Measurements from ENCODE around the gene OBP2B. TPM values are rescaled to one million over a fixed set of nuclear protein-coding genes. Genes with fewer than 3 reads are reported as not detected.
"Not testable (repeated sequence)": the region's sequence is repeated elsewhere in the genome, so short reads cannot be mapped to it uniquely, and the experiment has no call there.

OBP2B gene
- total RNA-seq, 1 experiment from 2014 or later, result not detected

DNA sequence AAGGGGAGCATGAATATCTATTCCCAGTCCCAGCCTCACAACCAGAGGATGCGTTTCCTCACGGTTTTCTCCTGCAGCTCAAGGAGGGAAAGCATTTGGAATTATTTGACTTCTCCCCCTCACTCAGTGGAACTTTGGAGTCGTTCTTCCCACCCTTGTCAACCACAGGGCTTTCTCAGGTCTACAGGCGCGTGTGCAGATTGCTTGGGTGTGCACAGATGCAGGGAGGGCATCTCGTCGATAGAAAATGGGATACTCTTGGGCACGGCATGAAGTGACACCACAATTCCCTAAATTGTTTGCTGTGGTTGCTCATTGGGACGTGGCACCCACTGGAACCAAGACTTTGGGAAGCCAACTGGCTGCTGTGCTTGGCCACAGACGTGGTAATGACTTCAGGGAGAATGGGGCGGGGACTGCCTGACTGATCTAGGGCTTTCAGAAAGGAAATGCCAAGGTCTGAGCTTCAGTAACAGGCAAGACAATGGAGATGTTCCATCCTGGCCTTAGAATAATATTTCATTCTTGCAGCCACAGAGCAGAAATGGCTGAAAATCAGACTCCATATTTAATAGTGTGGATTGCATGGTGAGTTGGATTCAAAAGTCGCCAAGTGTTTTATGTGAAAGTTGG is 12.2 kb upstream of the OBP2B start:
- no peak for DNase-seq (ENCODE audit: low read depth)

DNA sequence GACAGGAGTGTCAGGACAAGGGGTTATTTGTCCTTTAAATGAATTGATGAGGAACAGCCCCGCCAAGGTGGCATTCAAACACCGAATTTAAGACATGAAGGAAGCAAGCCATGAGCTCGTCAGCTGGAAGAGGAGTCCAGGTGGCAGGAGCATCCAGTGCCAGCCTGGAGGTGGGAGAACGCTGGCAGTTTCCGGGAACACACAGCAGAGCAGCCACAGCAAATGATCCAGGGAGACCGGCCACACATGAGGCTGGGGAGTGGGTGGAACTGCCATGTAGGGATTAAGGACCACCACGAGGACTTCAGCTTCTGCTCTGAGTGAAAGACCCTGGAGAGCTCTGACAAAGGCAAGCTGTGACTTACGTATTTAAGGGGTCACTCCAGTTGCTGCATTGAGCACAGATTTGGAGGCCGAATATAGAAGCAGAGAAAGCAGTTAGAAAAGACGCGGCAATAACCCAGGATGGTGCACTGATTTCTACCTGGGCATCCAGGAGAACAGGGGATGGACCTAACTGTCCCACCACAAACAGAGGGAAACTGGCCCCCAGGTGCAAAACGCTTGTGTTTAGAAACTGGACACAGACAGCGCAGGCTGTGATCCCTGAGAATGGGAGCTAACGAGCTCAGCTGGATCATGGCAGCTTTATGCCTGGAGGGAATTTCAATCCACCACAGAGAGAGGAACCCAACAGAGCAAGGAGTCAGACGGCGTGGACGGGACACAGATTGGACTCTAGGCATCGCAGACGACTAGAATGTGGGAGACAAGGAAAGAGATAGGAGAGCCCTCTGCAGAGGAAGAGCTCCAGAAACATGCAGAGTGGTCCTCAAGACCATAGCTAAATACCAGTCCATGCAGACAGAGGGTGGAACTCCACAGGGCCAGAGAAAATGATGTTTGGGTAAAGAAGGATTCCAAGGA is 9.3 kb upstream of the OBP2B start:
- not testable (repeated sequence) for DNase-seq (ENCODE audit: low read depth)

DNA sequence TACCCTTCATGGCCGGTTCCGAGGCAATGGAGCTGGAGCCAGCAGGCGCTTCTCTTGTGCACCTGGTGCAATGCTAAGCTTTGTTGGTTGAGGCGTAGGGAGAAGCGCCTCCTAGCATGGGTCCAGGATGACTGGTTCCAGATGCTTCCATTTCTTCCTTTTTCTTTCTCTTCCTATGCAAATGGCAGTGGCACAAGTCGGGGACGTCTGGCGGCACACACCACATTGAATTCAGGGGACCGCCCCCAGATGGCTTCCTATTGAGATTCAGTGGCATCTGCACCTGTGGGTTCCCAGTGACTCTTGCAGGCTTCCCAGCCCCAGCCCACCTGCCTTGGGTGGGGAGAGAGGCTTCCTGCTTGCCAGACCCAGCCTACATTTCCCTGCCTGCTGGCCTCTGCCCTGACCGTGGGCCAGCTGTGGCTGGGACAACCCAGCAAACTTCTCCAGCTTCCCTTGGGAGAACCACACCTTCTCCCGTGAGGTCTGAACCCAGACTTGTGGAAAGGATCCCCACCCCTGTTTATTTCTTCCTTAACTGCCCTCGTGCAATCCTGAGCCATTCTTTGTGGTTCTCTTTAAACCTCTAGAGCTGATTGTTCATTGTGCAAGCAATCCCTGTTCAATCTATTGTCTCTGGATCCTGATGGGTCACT is 8.4 kb upstream of the OBP2B start:
- not testable (repeated sequence) for DNase-seq (ENCODE audit: low read depth)

DNA sequence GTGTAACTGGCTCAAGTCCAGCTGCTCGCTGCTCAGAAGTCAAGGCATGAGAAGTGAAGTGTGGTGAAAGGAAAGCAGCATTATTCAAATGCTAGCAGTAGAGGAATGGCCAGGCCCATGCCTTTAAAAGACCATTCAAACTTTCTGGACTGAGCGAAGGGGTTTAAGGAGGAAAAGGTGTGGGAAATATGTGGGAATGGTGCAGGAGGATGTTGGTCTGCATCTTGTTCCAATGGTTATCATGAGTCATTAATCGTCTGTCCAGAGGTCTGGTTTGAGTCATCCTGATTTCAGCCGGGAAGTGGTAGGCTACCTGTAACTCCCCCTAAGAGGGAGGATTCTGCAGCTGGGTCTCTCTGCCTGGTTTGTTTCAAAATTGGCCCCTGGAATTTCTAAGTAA is 5.2 kb upstream of the OBP2B start:
- DNase-seq (ENCODE audit: low read depth), result peak; percentile 59

DNA sequence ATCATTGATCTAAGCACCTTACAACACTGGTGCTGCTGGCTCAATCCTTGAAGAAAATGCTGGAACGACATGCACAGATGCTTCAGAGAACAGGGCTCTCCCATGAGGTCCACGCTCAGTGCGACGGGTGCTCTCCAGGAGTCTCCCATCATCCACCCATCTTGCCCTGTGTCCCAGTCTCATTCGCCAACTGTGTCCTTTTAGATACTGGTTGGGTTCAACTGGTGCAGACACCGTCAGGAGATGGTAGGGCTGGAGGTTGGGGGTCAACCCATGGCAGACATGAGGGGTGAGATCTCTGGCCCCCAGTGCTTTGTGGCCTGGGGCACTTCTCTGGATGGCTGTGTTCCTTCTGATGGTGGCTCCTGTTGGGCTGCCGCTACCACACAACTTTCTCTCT is 1.6 kb upstream of the OBP2B start:
- DNase-seq (ENCODE audit: low read depth), result no peak

DNA sequence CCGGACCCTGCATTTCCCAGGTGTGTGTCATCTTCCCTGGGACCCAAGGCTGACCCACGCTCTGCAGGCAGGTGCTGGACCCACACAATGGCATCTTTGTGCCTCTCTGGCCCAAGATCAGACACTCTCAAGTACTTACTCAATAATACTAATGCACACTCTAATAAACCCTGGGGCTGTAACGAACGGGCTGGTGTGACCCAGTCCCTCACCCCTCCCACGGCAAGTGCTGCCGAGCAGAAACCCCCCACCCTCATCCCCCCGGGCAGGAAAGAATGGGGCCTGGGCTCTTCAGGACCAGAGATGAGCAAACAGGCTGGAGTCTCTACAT is 1.1 kb upstream of the OBP2B start:
- DNase-seq (ENCODE audit: low read depth), result no peak

DNA sequence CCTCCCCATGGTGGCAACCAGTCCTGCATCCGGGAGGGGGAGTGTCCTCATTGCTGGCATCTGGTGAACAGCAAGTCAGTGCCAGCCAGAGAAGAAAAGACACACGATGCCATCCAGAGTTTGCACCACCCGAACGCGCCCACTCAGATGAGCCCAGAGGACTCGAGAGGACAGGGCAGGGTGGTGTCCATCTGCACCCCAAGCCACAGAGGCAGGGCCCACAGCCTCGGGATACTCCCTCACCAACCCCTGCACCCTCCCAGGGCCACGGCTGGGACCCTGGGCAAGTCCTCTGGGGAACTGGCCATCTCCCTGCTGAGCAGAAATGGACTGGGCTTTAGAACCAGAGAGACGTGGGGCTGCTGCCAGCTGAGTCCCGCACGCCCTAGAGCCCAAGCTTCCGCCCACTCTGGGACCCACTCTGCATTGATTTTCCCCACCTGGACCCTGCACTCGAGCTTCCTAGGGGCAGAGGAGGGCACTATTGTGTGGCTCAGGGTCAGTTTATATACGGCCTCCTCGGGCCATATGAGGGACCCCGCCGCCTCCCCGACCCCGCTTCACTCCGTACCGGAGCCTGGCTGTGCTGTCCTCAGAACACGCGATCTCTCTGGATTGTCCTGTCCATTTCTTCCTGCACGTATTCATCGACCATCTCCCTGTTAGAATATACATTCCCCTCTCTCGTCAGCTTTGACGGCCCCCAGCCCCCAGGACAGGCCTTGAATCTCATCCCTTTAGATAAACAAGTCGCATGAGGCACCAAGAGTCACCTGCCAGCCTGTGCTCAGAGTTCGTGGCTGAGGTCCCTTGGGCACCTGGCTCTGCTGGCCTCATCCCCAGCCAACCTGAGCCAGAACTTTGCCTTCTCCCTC is 514 bp upstream of the OBP2B start:
- not testable (repeated sequence) for DNase-seq (ENCODE audit: low read depth)

DNA sequence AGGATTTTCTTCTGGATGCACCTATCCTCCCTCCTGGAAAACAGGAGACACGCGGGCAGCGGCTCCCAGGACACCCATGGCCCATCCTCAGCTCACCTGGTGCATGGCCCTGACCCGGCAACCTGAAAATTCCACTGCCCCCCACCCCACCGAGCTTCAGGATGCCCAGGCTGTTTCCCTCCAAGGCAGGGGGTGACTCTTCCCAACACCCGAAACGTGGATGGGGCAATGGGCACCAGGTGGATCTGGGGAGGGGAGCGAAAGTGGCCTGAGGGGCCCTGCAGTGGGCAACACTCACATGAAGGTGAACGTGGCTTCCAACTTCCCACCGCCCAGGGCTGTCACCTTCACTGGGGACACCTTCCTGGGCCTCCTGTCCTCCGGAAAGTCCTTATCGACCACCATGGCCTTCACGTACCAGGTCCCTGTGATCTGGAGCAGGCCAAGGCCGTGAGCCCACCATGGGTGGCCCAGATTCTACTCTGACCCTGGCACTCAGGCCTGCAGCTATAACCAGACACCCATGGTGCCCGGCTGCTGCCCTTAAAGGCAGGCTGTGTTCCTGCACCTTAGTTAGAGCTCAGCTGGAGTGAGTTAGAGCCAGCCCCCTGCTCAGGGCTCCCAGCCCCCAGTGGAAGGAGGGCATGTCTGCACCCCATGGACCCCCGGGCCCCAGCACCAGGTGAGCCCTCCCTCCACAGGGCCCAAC is 725 bp downstream of the OBP2B start:
- DNase-seq (ENCODE audit: low read depth), result not testable (repeated sequence)

DNA sequence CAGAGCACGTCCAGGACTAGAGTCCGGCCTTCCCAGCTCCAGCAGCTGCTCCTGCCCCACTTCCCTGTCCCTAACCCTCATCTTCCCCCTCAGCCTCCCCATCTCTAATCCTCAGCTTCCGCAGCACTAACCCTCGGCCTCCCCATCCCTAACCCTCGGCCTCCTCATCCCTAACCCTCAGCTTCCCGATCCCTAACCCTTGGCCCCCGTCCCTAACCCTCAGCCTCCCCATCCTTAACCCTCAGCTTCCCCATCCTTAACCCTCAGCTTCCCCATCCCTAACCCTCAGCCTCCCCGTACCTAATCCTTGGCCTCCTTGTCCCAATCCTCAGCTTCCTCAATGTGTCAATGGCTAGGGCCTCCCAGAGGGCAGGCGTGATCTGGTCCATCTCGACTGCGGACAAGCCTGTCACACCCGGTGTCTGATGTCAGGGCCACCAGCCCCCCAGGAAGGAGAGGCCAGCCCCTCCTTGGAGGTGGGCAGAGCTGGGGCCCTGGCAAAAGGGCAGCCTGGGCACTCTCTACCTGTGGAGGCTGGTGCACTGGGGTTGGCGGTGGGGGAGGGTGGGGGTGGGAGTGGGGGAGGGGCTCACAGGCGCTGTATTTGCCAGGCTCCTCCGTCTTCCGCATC is 1.4 kb downstream of the OBP2B start:
- no peak for DNase-seq (ENCODE audit: low read depth)

DNA sequence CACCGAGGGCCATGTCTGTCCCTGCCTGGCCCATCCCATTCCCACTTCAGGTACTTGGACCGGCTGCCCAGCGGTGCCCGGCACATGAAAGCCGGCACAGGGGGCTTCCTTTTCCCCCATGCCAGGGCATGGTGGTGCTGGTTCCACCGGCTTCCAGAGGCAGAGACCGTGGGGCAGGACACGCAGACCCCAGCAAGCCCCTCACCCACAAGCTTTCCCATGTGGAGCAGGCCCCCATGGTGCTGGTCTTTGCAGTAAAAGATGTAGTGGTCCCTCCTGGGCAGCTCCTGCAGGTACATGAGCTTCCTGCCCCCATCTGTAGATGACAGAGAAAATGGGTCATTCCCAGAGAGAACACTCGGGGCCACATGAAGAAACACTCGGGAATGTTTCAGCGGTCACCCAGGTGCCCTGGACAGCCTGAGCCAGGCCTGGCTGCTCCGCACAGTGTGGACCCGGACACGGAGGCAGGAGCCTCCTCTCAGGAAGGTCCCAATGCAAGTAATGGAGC is 2.0 kb downstream of the OBP2B start:
- DNase-seq (ENCODE audit: low read depth), result no peak

DNA sequence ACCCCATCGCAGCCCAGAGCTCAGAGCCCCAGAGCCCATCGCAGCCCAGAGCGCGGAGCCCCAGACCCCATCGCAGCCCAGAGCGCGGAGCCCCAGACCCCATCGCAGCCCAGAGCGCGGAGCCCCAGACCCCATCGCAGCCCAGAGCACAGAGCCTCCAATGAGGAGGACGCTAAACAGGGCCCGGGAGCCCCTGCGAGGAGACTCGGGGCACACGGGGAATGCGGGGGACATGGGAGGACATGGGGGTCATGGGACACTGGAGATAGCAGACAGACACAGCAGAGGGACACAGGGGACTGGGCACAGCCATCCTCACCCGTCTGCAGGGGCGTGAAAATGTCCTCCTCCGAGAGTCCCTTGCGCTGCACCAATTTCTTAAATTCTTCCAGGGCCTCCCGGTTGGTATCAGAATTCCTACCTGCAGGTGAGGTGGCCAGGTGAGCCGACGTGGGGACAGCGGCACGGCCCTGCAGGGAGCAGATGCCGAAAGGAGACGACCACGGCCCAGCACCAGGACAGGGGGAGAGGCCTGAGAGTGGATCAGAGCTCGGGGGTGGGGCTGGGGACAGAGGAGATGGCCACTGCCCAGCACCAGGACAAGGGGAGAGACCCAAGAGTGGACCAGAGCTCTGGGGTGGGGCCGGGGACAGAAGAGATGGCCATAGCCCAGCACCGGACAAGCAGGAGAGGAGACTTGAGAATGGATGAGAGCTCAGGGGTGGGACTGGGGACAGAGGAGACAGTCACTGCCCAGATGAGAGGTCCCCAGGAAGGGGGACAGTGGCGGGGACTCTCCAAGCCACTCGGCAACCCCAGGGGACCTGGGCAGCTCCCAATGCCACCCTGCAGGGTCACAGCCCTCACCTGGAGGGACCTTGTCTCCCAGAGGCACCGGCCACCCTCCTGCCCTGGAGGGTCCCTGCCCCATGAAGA is 2.8 kb downstream of the OBP2B start:
- no peak for DNase-seq (ENCODE audit: low read depth)

DNA sequence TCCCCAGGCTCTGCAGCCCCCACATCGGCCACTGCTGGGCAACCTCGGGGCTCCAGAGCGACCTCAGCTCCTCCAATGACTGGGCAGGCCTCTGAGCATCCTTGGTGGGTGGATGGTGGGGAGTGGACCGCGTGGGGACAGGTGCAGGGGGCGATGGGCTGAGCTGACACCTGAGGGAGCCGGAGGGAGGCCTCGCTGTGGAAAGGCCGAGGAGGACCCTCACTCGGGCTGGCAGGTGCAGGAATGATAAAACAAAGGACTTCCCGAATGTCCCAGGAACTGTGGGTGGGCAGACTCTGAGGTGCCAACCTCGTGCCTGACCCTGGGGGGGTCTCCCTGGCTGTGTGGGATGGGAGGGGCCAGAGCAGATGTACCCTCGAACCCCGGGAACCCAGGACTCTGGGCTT is 3.6 kb downstream of the OBP2B start:
- DNase-seq (ENCODE audit: low read depth), result not testable (repeated sequence)

DNA sequence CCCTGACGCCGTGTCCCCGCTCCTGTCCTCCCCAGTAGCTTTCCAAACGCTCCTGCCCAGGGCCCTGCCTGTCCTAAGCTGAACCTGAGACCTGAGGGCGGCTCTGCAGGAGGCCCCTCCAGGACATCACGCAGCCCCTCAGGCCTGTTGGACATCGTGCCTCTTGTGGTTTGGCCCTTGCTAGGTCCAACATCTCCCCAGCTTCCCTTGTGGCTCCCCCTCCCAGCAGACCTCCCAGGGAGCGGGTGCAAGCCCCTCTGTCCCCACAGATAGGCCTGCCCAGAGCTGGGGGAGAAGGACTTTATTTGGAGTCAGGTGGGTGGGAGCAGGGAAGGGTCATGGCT is 4.1 kb downstream of the OBP2B start:
- DNase-seq (ENCODE audit: low read depth), result no peak

DNA sequence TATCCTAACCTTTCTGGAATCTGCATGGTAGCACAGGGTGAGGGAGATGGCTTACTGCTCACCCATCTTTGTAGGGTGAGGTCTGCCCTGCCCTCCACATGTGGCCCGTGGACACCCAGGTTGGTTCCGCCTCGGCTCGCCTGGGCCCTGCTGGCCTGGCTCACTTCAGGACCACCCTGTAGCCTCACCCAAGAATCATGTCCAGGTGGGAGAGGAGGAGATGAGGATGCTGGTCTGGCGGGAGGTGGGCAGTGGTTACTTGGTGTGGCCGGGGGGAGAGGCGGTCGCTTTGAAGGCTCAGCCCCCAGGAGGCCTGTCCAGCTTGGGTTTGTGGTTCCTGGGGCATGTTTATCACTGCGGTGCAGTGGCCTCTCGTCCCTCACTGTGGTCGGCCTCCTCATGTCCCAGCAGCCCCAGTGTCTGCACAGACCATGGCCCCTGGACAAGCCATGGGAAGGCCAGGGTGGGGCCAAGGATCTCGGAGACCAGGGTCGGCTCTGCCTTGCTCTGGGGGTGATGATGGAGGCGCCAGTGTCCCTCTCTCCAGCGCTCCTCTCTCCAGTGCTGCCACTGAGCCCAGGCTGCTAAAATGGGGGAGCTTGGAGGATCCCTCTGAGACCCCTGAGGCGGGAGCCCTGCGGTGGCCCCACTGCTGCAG is 4.6 kb downstream of the OBP2B start:
- no peak for DNase-seq (ENCODE audit: low read depth)

DNA sequence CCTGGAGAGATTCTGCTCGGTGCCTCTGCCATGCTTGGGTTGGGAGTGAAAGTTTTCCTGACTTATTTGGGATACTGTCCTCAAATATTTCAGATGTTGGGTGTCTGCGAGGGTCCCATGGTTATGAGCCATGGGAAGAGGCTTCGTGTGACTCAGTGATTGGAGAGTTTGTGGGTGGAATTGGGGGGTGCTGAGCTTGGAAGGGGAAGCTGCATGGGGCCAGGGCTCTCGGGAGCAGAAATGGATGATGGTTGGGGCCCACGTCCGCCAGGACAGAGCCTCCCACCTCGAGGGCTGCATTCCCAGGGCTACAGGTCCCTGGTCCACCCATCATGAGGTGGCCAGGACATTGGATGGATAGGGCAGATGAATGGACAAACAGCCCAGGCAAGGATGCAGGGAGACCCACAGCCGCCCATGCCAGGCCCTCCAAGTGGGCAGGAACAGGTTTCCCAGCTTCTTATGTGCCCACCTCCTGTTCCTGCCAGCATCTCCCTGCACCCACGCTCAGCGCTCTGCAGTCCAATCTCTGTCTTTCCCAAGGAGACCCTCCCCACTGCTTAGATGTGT is 5.5 kb downstream of the OBP2B start:
- DNase-seq (ENCODE audit: low read depth), result no peak

DNA sequence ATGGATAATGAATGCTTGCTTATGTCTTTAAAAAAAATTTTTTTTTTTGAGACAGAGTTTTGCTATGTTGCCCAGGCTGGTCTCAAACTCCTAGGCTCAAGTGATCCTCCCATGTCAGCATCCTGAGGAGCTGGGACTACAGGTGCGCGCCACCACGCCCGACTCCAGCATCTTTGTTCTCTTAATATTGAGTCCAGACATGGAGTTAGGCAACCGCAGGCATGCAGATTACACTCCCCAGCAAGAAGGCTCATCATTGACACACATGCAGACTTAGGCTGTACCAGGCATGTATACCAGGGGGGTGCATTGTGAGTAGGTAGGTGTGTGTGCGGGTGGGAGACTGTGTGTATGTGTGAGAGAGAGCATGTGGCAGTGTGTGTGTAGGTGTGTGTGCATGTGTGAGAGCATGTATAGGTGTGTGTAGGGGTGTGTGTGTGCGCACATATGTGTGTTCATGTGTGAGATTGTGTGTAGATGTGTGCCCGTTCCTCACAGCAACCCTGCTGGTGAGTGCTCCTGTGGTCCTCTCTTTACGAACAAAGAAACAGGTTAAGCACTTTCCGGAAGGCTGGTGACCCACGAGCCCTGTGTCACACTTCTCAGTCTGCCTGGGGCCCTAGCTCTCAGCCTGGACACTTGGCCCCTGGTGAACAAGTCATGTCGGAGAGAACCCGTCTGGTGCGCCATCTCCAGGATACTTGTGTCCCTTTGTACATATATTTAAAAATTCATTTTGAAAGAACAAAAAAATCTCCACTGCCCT is 6.2 kb downstream of the OBP2B start:
- no peak for DNase-seq (ENCODE audit: low read depth)

DNA sequence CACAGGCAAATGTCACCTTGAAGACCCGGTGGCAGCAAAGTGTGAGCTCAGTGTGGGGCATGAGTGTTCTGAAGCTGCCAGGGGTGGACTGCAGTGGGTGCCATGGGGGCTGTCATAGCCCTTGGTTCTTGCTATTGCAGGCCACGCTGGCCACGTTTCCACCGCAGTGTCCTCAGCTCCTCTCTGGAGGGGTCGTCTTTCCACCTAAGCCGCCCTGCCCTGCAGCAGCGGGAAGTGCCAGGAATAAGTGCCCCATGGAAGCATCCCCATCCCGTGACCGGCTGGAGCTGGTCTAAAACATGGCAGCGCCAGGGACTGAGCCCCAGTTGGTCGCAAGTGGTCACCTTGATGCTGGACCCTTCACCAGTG is 6.9 kb downstream of the OBP2B start:
- DNase-seq (ENCODE audit: low read depth), result no peak

Measured in Daoy (cell line).